Activated CD8-positive, alpha-beta T cell treated with anti-CD3 and anti-CD28 coated beads for 36 hours (primary cell): ENCODE data around the gene UBE2U. TPM values are rescaled to one million over a fixed set of nuclear protein-coding genes. Genes with fewer than 3 reads are reported as not detected.

ENCODE experiments used
- ATAC-seq: fragments of 200-7000 bp; cut with Tn5 transposase; one replicate; pipeline ENCODE4 v1.10.0; 2021; ENCODE audit warnings: mild to moderate bottlenecking, moderate library complexity
- CTCF ChIA-PET: fragments of 350-600 bp; sonication (Branson Sonifier 250); formaldehyde crosslinking; loops from one replicate; lab custom pipeline; 2021; ENCODE audit warnings: antibody characterized with exemption; lab: Charles Lee
- POLR2A ChIA-PET: fragments of 350-600 bp; sonication (Branson Sonifier 250); formaldehyde crosslinking; loops from one replicate; lab custom pipeline; 2021; ENCODE audit warnings: antibody characterized with exemption; lab: Charles Lee
- DNase-seq: peaks from one replicate; pipeline ENCODE4 v3.0.0-alpha.2; 2020
- H3K27ac Mint-ChIP-seq: one replicate; pipeline ENCODE4 v1.8.0; 2021; ENCODE audit warnings: mild to moderate bottlenecking, mixed read lengths
- H3K27me3 Mint-ChIP-seq: one replicate; pipeline ENCODE4 v1.8.0; 2021; ENCODE audit warnings: mixed read lengths
- H3K36me3 Mint-ChIP-seq: one replicate; pipeline ENCODE4 v1.8.0; 2021; ENCODE audit warnings: low read depth, mixed read lengths
- H3K4me1 Mint-ChIP-seq: one replicate; pipeline ENCODE4 v1.8.0; 2021; ENCODE audit warnings: low read depth, mixed read lengths
- H3K4me3 Mint-ChIP-seq: one replicate; pipeline ENCODE4 v1.8.0; 2021; ENCODE audit warnings: mild to moderate bottlenecking, moderate library complexity, mixed read lengths
- H3K9me3 Mint-ChIP-seq: one replicate; pipeline ENCODE4 v1.8.0; 2021; ENCODE audit warnings: mixed read lengths
- CTCF ChIP-seq: fragments of 200-600 bp; IDR thresholded peaks from one replicate; pipeline ENCODE4 v1.8.0; 2022; ENCODE audit warnings: antibody characterized with exemption, mild to moderate bottlenecking
- intact Hi-C: fragments of 100-400 bp; cut with micrococcal nuclease; formaldehyde crosslinking; loops from one replicate; pipeline ENCODE4 v1.10.0; 2022
- total RNA-seq, 2 experiments: library from RNA; stranded (reverse); gene quantifications; one replicate each; pipeline ENCODE4 v1.2.3, GENCODE V29; 2021

UBE2U gene
- total RNA-seq, 2 experiments from 2014 or later: not detected

- Mint-ChIP-seq H3K27ac (no peak overlapping the region), H3K9me3 (no peaks in the 10 kb centered on the region), H3K4me3 (no peak overlapping the region), H3K4me1 (peaks cover 20% of the 10 kb centered on the region), H3K36me3 (no peaks in the 10 kb centered on the region), H3K27me3 (peaks cover 6% of the 10 kb centered on the region)
- ChIA-PET CTCF (interaction anchor here (2.2 kb wide), 1 partner anchor 104 kb away, joined by 11 read pairs; no protein-coding TSS in a partner anchor), POLR2A (no interaction called here)
- ATAC-seq (no peak), DNase-seq (no peak)
- intact Hi-C loops: loop anchor here (5.0 to 10.0 kb wide), 2 partner anchors 106 to 549 kb away; no protein-coding TSS in a partner anchor
- no peak for TF ChIP-seq CTCF
Measured at GRCh38 chr1:64241069-64241468, 37.6 kb downstream of the UBE2U start.

- no peak overlapping the region for H3K27ac Mint-ChIP-seq
- ChIA-PET POLR2A (no interaction called here), CTCF (interaction anchor here (0.6 to 2.6 kb wide), 11 partner anchors 11 to 626 kb away, joined by 3 to 23 read pairs (median 3); no protein-coding TSS in a partner anchor)
- no peaks in the 10 kb centered on the region for H3K36me3 Mint-ChIP-seq
- no peak for ATAC-seq
- H3K4me1 Mint-ChIP-seq: peaks cover 20% of the 10 kb centered on the region
- peaks cover 6% of the 10 kb centered on the region for H3K27me3 Mint-ChIP-seq
- DNase-seq: no peak
- intact Hi-C loops: loop anchor here (5.0 to 10.0 kb wide), 2 partner anchors 108 to 551 kb away; no protein-coding TSS in a partner anchor
- H3K9me3 Mint-ChIP-seq: no peaks in the 10 kb centered on the region
- H3K4me3 Mint-ChIP-seq: peak overlapping the region; percentile 24
- TF ChIP-seq CTCF: peak; percentile 59
Measured at GRCh38 chr1:64242895-64243756, 39.7 kb downstream of the UBE2U start.

- POLR2A ChIA-PET: no interaction called here
- Mint-ChIP-seq H3K36me3 (no peaks in the 10 kb centered on the region), H3K4me3 (peak overlapping the region; percentile 24), H3K9me3 (no peaks in the 10 kb centered on the region), H3K27ac (no peak overlapping the region), H3K4me1 (peaks cover 20% of the 10 kb centered on the region), H3K27me3 (peaks cover 7% of the 10 kb centered on the region)
- intact Hi-C loops: loop anchor here (5.0 to 10.0 kb wide), 2 partner anchors 109 to 551 kb away; no protein-coding TSS in a partner anchor
- ATAC-seq (no peak), DNase-seq (no peak)
- no peak for TF ChIP-seq CTCF
- CTCF ChIA-PET: interaction anchor here (0.6 to 2.6 kb wide), 4 partner anchors 14 to 627 kb away, joined by 3 to 23 read pairs (median 6); no protein-coding TSS in a partner anchor
Measured at GRCh38 chr1:64243757-64244080, 40.3 kb downstream of the UBE2U start.

GRCh38 chr1:64245495-64245894 lies 42.1 kb downstream of the UBE2U start:
- TF ChIP-seq CTCF: no peak
- POLR2A ChIA-PET: no interaction called here
- CTCF ChIA-PET: interaction anchor here (0.9 to 2.8 kb wide), 8 partner anchors 12 to 670 kb away, joined by 3 to 23 read pairs (median 6); no protein-coding TSS in a partner anchor
- peak; percentile 2 for DNase-seq
- peak overlapping the region; percentile 29 for H3K27ac Mint-ChIP-seq
- intact Hi-C loops: loop anchor here (5.0 to 10.0 kb wide), 2 partner anchors 111 to 628 kb away; no protein-coding TSS in a partner anchor
- no peaks in the 10 kb centered on the region for H3K36me3 Mint-ChIP-seq
- H3K4me1 Mint-ChIP-seq: peaks cover 20% of the 10 kb centered on the region
- no peak for ATAC-seq
- H3K4me3 Mint-ChIP-seq: peak overlapping the region; percentile 48
- H3K9me3 Mint-ChIP-seq: no peaks in the 10 kb centered on the region
- peaks cover 7% of the 10 kb centered on the region for H3K27me3 Mint-ChIP-seq
